Coronary artery (tissue), 2 donors: ENCODE data around the gene MAGI2.

Experiments
- DNase-seq: peaks from one replicate; pipeline ENCODE4 v3.0.0-alpha.2; 2017; ENCODE audit warnings: low spot score
- H3K27ac ChIP-seq, 2 donors: fragments of 200-600 bp; sonication (generic); one replicate each; pipeline ENCODE4 v1.5.1; 2016 to 2019
- H3K4me3 ChIP-seq: fragments of 200-600 bp; sonication (generic); 2 replicates; pipeline ENCODE4 v1.5.1; 2016; ENCODE audit warnings: mild to moderate bottlenecking, moderate library complexity
- CTCF ChIP-seq: fragments of 200-600 bp; sonication (generic); IDR thresholded peaks from one replicate; pipeline ENCODE4 v1.5.1; 2019; ENCODE audit warnings: antibody characterized with exemption

Gene MAGI2

DNA sequence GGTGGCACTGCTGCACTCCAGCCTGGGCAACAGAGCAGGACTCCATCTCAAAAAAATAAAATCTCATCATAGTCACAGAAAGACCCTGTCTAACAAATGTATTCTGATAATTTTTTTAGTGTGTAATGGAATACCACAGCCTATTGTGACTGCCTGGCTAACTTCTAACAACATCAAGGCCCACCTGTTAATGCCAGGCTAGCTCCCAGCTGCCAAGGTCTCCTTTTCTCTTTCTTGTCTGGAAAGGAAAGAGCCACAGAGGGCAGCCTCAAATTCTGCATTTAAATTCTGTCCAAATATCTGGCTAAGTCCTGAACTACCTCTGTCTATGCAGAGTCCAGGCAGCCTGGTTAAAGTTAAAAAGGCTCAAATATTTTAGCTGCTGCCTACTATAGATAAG lies 700.9 kb downstream of the MAGI2 start:
- DNase-seq = no peak

GRCh38 chr7:78751253-78751652 lies 702.2 kb downstream of the MAGI2 start:
- H3K4me3 ChIP-seq = no peak overlapping the region
- DNase-seq = no peak
- TF ChIP-seq CTCF = no peak
- no peak overlapping the region for H3K27ac ChIP-seq

More for the DNA sequence above, 700.9 kb downstream of the MAGI2 start:
- Histone ChIP-seq H3K27ac (no peak overlapping the region), H3K4me3 (no peak overlapping the region)
- no peak for TF ChIP-seq CTCF

DNA sequence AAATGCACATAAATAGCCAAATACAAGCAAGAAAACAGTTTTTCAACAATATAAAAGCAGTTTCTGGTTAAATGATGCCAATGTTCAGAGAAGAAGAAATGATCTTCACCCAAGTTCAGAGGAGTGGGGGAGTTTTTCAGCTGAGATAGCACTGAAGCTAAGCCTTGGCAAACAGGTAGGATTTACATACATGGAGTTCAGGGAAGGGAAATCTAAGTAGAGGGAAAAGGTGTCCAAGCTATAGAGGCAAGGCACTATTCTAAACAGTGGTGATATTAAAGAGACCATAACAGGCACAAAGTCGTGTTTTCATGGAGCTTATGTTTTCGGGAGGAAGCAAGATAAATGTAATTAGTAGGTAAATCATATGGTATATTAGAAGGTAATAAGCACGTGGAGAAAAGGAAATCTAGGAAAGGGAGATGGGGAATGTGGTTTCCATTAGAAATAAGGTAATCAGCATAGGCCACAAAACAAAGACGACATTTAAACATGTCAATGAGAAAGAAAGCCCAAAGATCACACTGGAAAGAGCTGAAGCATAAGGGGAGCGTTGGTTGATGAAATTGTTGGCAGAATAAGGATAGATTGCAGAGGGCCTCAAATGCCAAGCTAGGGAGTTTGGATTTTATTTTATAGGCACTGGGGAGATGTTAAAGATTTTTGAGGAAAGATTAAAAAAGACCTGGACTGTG lies 704.3 kb downstream of the MAGI2 start:
- no peak for DNase-seq
- Histone ChIP-seq H3K27ac (no peak overlapping the region), H3K4me3 (no peak overlapping the region)
- no peak for TF ChIP-seq CTCF

- no peak for TF ChIP-seq CTCF
- no peak for DNase-seq
- Histone ChIP-seq H3K27ac (no peak overlapping the region), H3K4me3 (no peak overlapping the region)
Observed at GRCh38 chr7:78747592-78747991, 705.9 kb downstream of the MAGI2 start.

GRCh38 chr7:78746301-78746700 lies 707.2 kb downstream of the MAGI2 start:
- TF ChIP-seq CTCF = no peak
- no peak overlapping the region for H3K27ac ChIP-seq
- no peak for DNase-seq
- no peak overlapping the region for H3K4me3 ChIP-seq

GRCh38 chr7:78742694-78743093 lies 710.8 kb downstream of the MAGI2 start:
- no peak overlapping the region for H3K27ac ChIP-seq
- H3K4me3 ChIP-seq = no peak overlapping the region
- DNase-seq = no peak
- no peak for TF ChIP-seq CTCF

DNA sequence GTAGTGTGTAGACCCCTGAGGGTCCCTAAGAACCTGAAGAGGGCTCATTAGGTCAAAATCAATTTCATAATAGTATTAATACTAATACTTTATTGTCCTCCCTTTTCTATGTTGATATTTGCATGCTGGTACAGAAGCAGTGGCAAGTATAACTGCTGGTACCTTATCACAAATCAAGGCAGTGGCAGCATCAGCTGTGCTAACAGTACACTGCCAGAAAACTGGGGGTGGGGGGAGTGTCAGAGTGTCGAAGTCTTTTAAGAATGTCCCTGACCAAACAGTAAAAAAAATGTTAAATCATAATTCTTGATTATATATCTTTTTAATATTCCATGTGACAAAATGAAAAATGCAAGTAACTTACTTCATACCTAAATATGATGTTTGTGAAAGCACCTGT lies 716.9 kb downstream of the MAGI2 start:
- Histone ChIP-seq H3K27ac (no peak overlapping the region), H3K4me3 (no peak overlapping the region)
- TF ChIP-seq CTCF = no peak
- no peak for DNase-seq
